WTC11 (cell line): ENCODE measurements around the gene SHF. TPM values are rescaled to one million over a fixed set of nuclear protein-coding genes. Genes with fewer than 3 reads are reported as not detected.

Source experiments
- ATAC-seq: fragments of 200-7000 bp; cut with Tn5 transposase; 2 replicates; pipeline ENCODE4 v1.10.0; 2021; ENCODE audit warnings: mild to moderate bottlenecking, moderate library complexity
- CTCF ChIA-PET: fragments of 300-600 bp; sonication (Branson Sonifier 250); formaldehyde crosslinking; loops from one replicate; lab custom pipeline; 2021; ENCODE audit warnings: antibody characterized with exemption; lab: Charles Lee
- POLR2A ChIA-PET: fragments of 350-600 bp; sonication (Branson Sonifier 250); formaldehyde crosslinking; loops from one replicate; lab custom pipeline; 2021; ENCODE audit warnings: antibody characterized with exemption; lab: Charles Lee
- DNase-seq: peaks from one replicate; pipeline ENCODE4 v3.0.0; 2021; ENCODE audit warnings: low spot score
- H3K27ac Mint-ChIP-seq: 2 replicates; pipeline ENCODE4 v1.8.0; 2021; ENCODE audit warnings: mixed read lengths
- H3K27me3 Mint-ChIP-seq: 2 replicates; pipeline ENCODE4 v1.8.0; 2021; ENCODE audit warnings: low read depth, mild to moderate bottlenecking, moderate library complexity, mixed read lengths
- H3K36me3 Mint-ChIP-seq: 2 replicates; pipeline ENCODE4 v1.8.0; 2021; ENCODE audit warnings: mixed read lengths
- H3K4me1 Mint-ChIP-seq: 2 replicates; pipeline ENCODE4 v1.8.0; 2022; ENCODE audit warnings: mixed read lengths
- H3K4me3 Mint-ChIP-seq: 2 replicates; pipeline ENCODE4 v1.8.0; 2021; ENCODE audit warnings: mild to moderate bottlenecking, moderate library complexity, mixed read lengths
- H3K9me3 Mint-ChIP-seq: 2 replicates; pipeline ENCODE4 v1.8.0; 2021; ENCODE audit warnings: mixed read lengths
- ATF3 ChIP-seq: sonication (generic); formaldehyde crosslinking; conservative IDR thresholded peaks from 2 replicates; pipeline ENCODE4 v1.8.1; 2022; ENCODE audit warnings: mild to moderate bottlenecking, missing genetic modification reagents
- CBFB ChIP-seq: sonication (generic); formaldehyde crosslinking; IDR thresholded peaks from 2 replicates; pipeline ENCODE4 v1.8.1; 2022; ENCODE audit warnings: mild to moderate bottlenecking, low read depth, missing genetic modification reagents
- CDX4 ChIP-seq: fragments of 250-450 bp; sonication (Bioruptor Pico); IDR thresholded peaks from 2 replicates; pipeline ENCODE4 v1.9.0; 2021; ENCODE audit warnings: moderate library complexity, mild to moderate bottlenecking, inconsistent platforms, borderline replicate concordance
- CREB1 ChIP-seq: sonication (generic); formaldehyde crosslinking; IDR thresholded peaks from 2 replicates; pipeline ENCODE4 v1.8.0; 2023; ENCODE audit warnings: mild to moderate bottlenecking, missing genetic modification reagents
- FOXK1 ChIP-seq: sonication (generic); formaldehyde crosslinking; IDR thresholded peaks from 2 replicates; pipeline ENCODE4 v1.8.0; 2022; ENCODE audit warnings: mild to moderate bottlenecking, moderate library complexity, missing genetic modification reagents
- KAT7 ChIP-seq: sonication (generic); formaldehyde crosslinking; IDR thresholded peaks from 2 replicates; pipeline ENCODE4 v1.8.1; 2023; ENCODE audit warnings: missing genetic modification reagents, mild to moderate bottlenecking, borderline replicate concordance
- MAX ChIP-seq: sonication (generic); formaldehyde crosslinking; IDR thresholded peaks from 2 replicates; pipeline ENCODE4 v1.8.0; 2022; ENCODE audit warnings: mild to moderate bottlenecking, missing genetic modification reagents
- NR2C2 ChIP-seq: sonication (generic); formaldehyde crosslinking; IDR thresholded peaks from 2 replicates; pipeline ENCODE4 v1.8.0; 2022; ENCODE audit warnings: mild to moderate bottlenecking, missing genetic modification reagents
- NR3C1 ChIP-seq: sonication (generic); formaldehyde crosslinking; conservative IDR thresholded peaks from 2 replicates; pipeline ENCODE4 v1.8.1; 2023; ENCODE audit warnings: low read depth, mild to moderate bottlenecking, missing genetic modification reagents
- OVOL2 ChIP-seq: fragments of 250-450 bp; sonication (Bioruptor Pico); IDR thresholded peaks from 2 replicates; pipeline ENCODE4 v1.9.0; 2021; ENCODE audit warnings: mild to moderate bottlenecking, borderline replicate concordance
- PRDM15 ChIP-seq: sonication (generic); formaldehyde crosslinking; IDR thresholded peaks from 2 replicates; pipeline ENCODE4 v1.8.0; 2022; ENCODE audit warnings: missing genetic modification reagents
- USF2 ChIP-seq: sonication (generic); formaldehyde crosslinking; IDR thresholded peaks from 2 replicates; pipeline ENCODE4 v1.8.1; 2023; ENCODE audit warnings: mild to moderate bottlenecking, missing genetic modification reagents, moderate library complexity
- ZBTB21 ChIP-seq: sonication (generic); formaldehyde crosslinking; IDR thresholded peaks from 2 replicates; pipeline ENCODE4 v1.8.1; 2023; ENCODE audit warnings: mild to moderate bottlenecking, missing genetic modification reagents, borderline replicate concordance
- ZMAT4 ChIP-seq: fragments of 250-450 bp; sonication (Bioruptor Pico); IDR thresholded peaks from 2 replicates; pipeline ENCODE4 v1.9.0; 2021; ENCODE audit warnings: mild to moderate bottlenecking
- ZNF121 ChIP-seq: sonication (generic); formaldehyde crosslinking; IDR thresholded peaks from 2 replicates; pipeline ENCODE4 v1.8.0; 2023; ENCODE audit warnings: missing genetic modification reagents
- ZNF219 ChIP-seq: sonication (generic); formaldehyde crosslinking; IDR thresholded peaks from 2 replicates; pipeline ENCODE4 v1.8.0; 2023; ENCODE audit warnings: missing genetic modification reagents, mild to moderate bottlenecking, borderline replicate concordance
- ZNF425 ChIP-seq: fragments of 250-450 bp; sonication (Bioruptor Pico); conservative IDR thresholded peaks from 2 replicates; pipeline ENCODE4 v1.9.0; 2021; ENCODE audit warnings: mild to moderate bottlenecking
- total RNA-seq: library from RNA; stranded (reverse); gene quantifications from 3 replicates; pipeline ENCODE4 v1.2.3, GENCODE V29; 2021

SHF gene
- total RNA-seq, 1 experiment from 2014 or later, result 30.6 TPM

GRCh38 chr15:45141386-45141785 lies 46.4 kb downstream of the SHF start:
- H3K27me3 Mint-ChIP-seq, result peaks cover 31% of the 10 kb centered on the region
- H3K9me3 Mint-ChIP-seq, result no peaks in the 10 kb centered on the region
- ChIA-PET POLR2A (no interaction called here), CTCF (interaction anchor here (0.6 to 2.6 kb wide), 5 partner anchors 14 to 37 kb away, joined by 3 to 9 read pairs (median 5); no protein-coding TSS in a partner anchor)
- peaks cover 2% of the 10 kb centered on the region; the same call in 1 of the 2 replicates for H3K4me1 Mint-ChIP-seq
- no peak for DNase-seq
- no peak overlapping the region for H3K27ac Mint-ChIP-seq
- ATAC-seq, result no peak
- H3K4me3 Mint-ChIP-seq, result no peak overlapping the region
- no peaks in the 10 kb centered on the region for H3K36me3 Mint-ChIP-seq
- no peak for TF ChIP-seq ZMAT4 (CRISPR knock-in tag)
- no peak for TF ChIP-seq USF2 (CRISPR knock-in tag)

- POLR2A ChIA-PET, result no interaction called here
Measured at GRCh38 chr15:45140557-45141250, 47.1 kb downstream of the SHF start.

More at GRCh38 chr15:45140557-45141250, 47.1 kb downstream of the SHF start:
- H3K4me3 Mint-ChIP-seq, result no peak overlapping the region
- ATAC-seq (no peak), DNase-seq (no peak)
- peaks cover 32% of the 10 kb centered on the region for H3K27me3 Mint-ChIP-seq
- no peak overlapping the region for H3K27ac Mint-ChIP-seq
- CTCF ChIA-PET, result interaction anchor here (0.8 to 1.5 kb wide), 4 partner anchors 14 to 31 kb away, joined by 3 to 7 read pairs (median 4); no protein-coding TSS in a partner anchor
- H3K36me3 Mint-ChIP-seq, result no peaks in the 10 kb centered on the region
- H3K4me1 Mint-ChIP-seq, result peaks cover 5% of the 10 kb centered on the region; the same call in 1 of the 2 replicates
- no peak for TF ChIP-seq CBFB (CRISPR knock-in tag)
- no peak for TF ChIP-seq OVOL2 (CRISPR knock-in tag)
- no peak for TF ChIP-seq ZNF219
- no peak for TF ChIP-seq FOXK1
- TF ChIP-seq NR3C1 (CRISPR knock-in tag), result no peak
- no peak for TF ChIP-seq MAX (CRISPR knock-in tag)
- TF ChIP-seq CREB1 (CRISPR knock-in tag), result no peak
- no peak for TF ChIP-seq PRDM15 (CRISPR knock-in tag)
- TF ChIP-seq ZNF425, result no peak
- TF ChIP-seq ATF3 (CRISPR knock-in tag), result no peak
- no peak for TF ChIP-seq NR2C2
- no peak for TF ChIP-seq ZBTB21 (CRISPR knock-in tag)
- no peak for TF ChIP-seq CDX4 (CRISPR knock-in tag)
- TF ChIP-seq ZNF121, result no peak
- no peak for TF ChIP-seq KAT7 (CRISPR knock-in tag)
- H3K9me3 Mint-ChIP-seq, result no peaks in the 10 kb centered on the region
